Stomach (tissue), 4 donors: Measurements from ENCODE around the gene OGFRL1.

Experiments
- CTCF ChIP-seq, 7 experiments: fragments of 450-650 bp in 4 of 7; fragments of 200-600 bp in 3 of 7; sonication (generic) in 3 of 7; IDR thresholded peaks; one replicate each; pipeline ENCODE4 v1.5.1; 2016 to 2019; ENCODE audit warnings: antibody characterized with exemption in 7 of 7, control low read depth in 2 of 7, mild to moderate bottlenecking in 1 of 7
- POLR2A ChIP-seq, 4 donors: fragments of 450-650 bp; IDR thresholded peaks; one replicate each; pipeline ENCODE4 v1.6.1; 2016; ENCODE audit warnings: antibody characterized with exemption in 4 of 4, control low read depth in 2 of 4, mild to moderate bottlenecking in 1 of 4, moderate library complexity in 1 of 4

GRCh38 chr6:71284785-71285184 lies 3.8 kb upstream of the OGFRL1 start:
- no peak for TF ChIP-seq POLR2A (IDR thresholded peaks at IDR 0.05)
- no peak for TF ChIP-seq CTCF (IDR thresholded peaks at IDR 0.05)
